Jurkat, Clone E6-1 (cell line): Measurements from ENCODE around the gene TUBB4B.

Experiments
- DNase-seq: peaks from one replicate; pipeline ENCODE4 v3.0.0-alpha.2; 2011; ENCODE audit warnings: low read depth, low spot score
- H3K4me3 ChIP-seq: 2 replicates; pipeline ENCODE4 v1.5.1; 2011; ENCODE audit warnings: mild to moderate bottlenecking, low read length, control low read depth, moderate library complexity

The TUBB4B gene

GRCh38 chr9:137223078-137223970, 17.8 kb upstream of the TUBB4B start:
- peak; percentile 97 for DNase-seq
- H3K4me3 ChIP-seq, result peak overlapping the region; percentile 81

GRCh38 chr9:137224830-137225694, 16.0 kb upstream of the TUBB4B start, which contains the start of gene CYSRT1:
CYSRT1 (plus strand) TSS chr9:137225174; CDS start chr9:137225622, 448 bp downstream.
- H3K4me3 ChIP-seq, result peak within 1 kb of the TSS; percentile 81
- DNase-seq, result no peak

GRCh38 chr9:137225699-137226331, 15.3 kb upstream of the TUBB4B start:
- no peak for DNase-seq
- H3K4me3 ChIP-seq, result no peak overlapping the region

- no peak for DNase-seq
- H3K4me3 ChIP-seq, result no peak overlapping the region
These were observed 14.6 kb upstream of the TUBB4B start for GRCh38 chr9:137226338-137227053.

GRCh38 chr9:137227054-137227852, 13.8 kb upstream of the TUBB4B start, which contains the start of gene RNF224:
RNF224 (plus strand) TSS chr9:137227502; CDS start chr9:137228336, 834 bp downstream.
- peak; percentile 62 for DNase-seq
- no peak within 1 kb of the TSS for H3K4me3 ChIP-seq

GRCh38 chr9:137227853-137228505, 13.1 kb upstream of the TUBB4B start:
- no peak overlapping the region for H3K4me3 ChIP-seq
- no peak for DNase-seq

GRCh38 chr9:137228506-137228967, 12.6 kb upstream of the TUBB4B start:
- H3K4me3 ChIP-seq, result no peak overlapping the region
- DNase-seq, result no peak

- no peak overlapping the region for H3K4me3 ChIP-seq
- no peak for DNase-seq
These were observed 11.9 kb upstream of the TUBB4B start for GRCh38 chr9:137228968-137229896.

- no peak for DNase-seq
- H3K4me3 ChIP-seq, result no peak overlapping the region
These were observed 11.0 kb upstream of the TUBB4B start for GRCh38 chr9:137229903-137230704.

GRCh38 chr9:137230705-137231371, 10.2 kb upstream of the TUBB4B start, which contains the start of gene SLC34A3:
SLC34A3 (plus strand) TSS chr9:137230901; CDS start chr9:137231703, 802 bp downstream.
- DNase-seq, result no peak
- no peak within 1 kb of the TSS for H3K4me3 ChIP-seq

- no peak overlapping the region for H3K4me3 ChIP-seq
- no peak for DNase-seq
These were observed 9.6 kb upstream of the TUBB4B start for GRCh38 chr9:137231372-137232039.

- DNase-seq, result no peak
- H3K4me3 ChIP-seq, result no peak overlapping the region
These were observed 9.0 kb upstream of the TUBB4B start for GRCh38 chr9:137232101-137232500.

- H3K4me3 ChIP-seq, result no peak overlapping the region
- DNase-seq, result no peak
These were observed 8.6 kb upstream of the TUBB4B start for GRCh38 chr9:137232510-137232909.

- no peak overlapping the region for H3K4me3 ChIP-seq
- no peak for DNase-seq
These were observed 7.7 kb upstream of the TUBB4B start for GRCh38 chr9:137233143-137233980.
